ENCODE measurements around the gene HSP90AB1.

The HSP90AB1 gene

GRCh38 chr6:44253307-44254101 is 6.6 kb downstream of the HSP90AB1 start:
- Histone ChIP-seq H3K27me3 (ENCODE audit: low read depth, low read length) (no peaks in the 10 kb centered on the region), H3K4me1 (ENCODE audit: low read length) (peaks cover 35% of the 10 kb centered on the region), H3K9ac (ENCODE audit: low read length) (no peak overlapping the region), H4K20me1 (ENCODE audit: insufficient read depth, low read length) (peaks cover 59% of the 10 kb centered on the region), H3K79me2 (ENCODE audit: low read length) (peaks cover 59% of the 10 kb centered on the region), H3K4me2 (ENCODE audit: low read length) (no peak overlapping the region), H2AFZ (ENCODE audit: low read depth, low read length) (no peak overlapping the region), H3K4me3 (ENCODE audit: low read length) (no peak overlapping the region), H3K36me3 (replicated peaks; ENCODE audit: low read depth, low read length) (peaks cover 69% of the 10 kb centered on the region), H3K27ac (ENCODE audit: low read length) (no peak overlapping the region), H3K9me3 (ENCODE audit: insufficient read depth, low read length) (no peaks in the 10 kb centered on the region)
- TF ChIP-seq, protein P1, sequence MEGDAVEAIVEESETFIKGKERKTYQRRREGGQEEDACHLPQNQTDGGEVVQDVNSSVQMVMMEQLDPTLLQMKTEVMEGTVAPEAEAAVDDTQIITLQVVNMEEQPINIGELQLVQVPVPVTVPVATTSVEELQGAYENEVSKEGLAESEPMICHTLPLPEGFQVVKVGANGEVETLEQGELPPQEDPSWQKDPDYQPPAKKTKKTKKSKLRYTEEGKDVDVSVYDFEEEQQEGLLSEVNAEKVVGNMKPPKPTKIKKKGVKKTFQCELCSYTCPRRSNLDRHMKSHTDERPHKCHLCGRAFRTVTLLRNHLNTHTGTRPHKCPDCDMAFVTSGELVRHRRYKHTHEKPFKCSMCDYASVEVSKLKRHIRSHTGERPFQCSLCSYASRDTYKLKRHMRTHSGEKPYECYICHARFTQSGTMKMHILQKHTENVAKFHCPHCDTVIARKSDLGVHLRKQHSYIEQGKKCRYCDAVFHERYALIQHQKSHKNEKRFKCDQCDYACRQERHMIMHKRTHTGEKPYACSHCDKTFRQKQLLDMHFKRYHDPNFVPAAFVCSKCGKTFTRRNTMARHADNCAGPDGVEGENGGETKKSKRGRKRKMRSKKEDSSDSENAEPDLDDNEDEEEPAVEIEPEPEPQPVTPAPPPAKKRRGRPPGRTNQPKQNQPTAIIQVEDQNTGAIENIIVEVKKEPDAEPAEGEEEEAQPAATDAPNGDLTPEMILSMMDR (IDR thresholded peaks at IDR 0.05; ENCODE audit: low read depth, low read length), result peak; percentile 60
- TF ChIP-seq EZH2phosphoT487 (IDR thresholded peaks at IDR 0.05; ENCODE audit: low read depth), result no peak

GRCh38 chr6:44254191-44255104 is 7.5 kb downstream of the HSP90AB1 start:
- no peak overlapping the region for H3K9ac ChIP-seq (ENCODE audit: low read length)
- peak overlapping the region; percentile 94; the same call in 1 of the 2 replicates for H3K27ac ChIP-seq (ENCODE audit: low read length)
- no peaks in the 10 kb centered on the region for H3K9me3 ChIP-seq (ENCODE audit: insufficient read depth, low read length)
- no peak overlapping the region for H3K4me3 ChIP-seq (ENCODE audit: low read length)
- peaks cover 69% of the 10 kb centered on the region for H3K36me3 ChIP-seq (replicated peaks; ENCODE audit: low read depth, low read length)
- H3K4me2 ChIP-seq (ENCODE audit: low read length), result 0 out of 2 replicates have a peak overlapping the region, but pooled peaks have one; percentile 99
- no peak overlapping the region for H2AFZ ChIP-seq (ENCODE audit: low read depth, low read length)
- peaks cover 37% of the 10 kb centered on the region for H3K4me1 ChIP-seq (ENCODE audit: low read length)
- TF ChIP-seq EZH2phosphoT487 (IDR thresholded peaks at IDR 0.05; ENCODE audit: low read depth), result no peak
- TF ChIP-seq, protein P1 (IDR thresholded peaks at IDR 0.05; ENCODE audit: low read depth, low read length), result no peak
- peaks cover 59% of the 10 kb centered on the region for H3K79me2 ChIP-seq (ENCODE audit: low read length)
- peaks cover 54% of the 10 kb centered on the region for H4K20me1 ChIP-seq (ENCODE audit: insufficient read depth, low read length)
- no peaks in the 10 kb centered on the region for H3K27me3 ChIP-seq (ENCODE audit: low read depth, low read length)

GRCh38 chr6:44255105-44255808 is 8.4 kb downstream of the HSP90AB1 start:
- H3K36me3 ChIP-seq (replicated peaks; ENCODE audit: low read depth, low read length), result peaks cover 70% of the 10 kb centered on the region
- peak overlapping the region; percentile 94 for H3K27ac ChIP-seq (ENCODE audit: low read length)
- no peak for TF ChIP-seq EZH2phosphoT487 (IDR thresholded peaks at IDR 0.05; ENCODE audit: low read depth)
- TF ChIP-seq, protein P1 (IDR thresholded peaks at IDR 0.05; ENCODE audit: low read depth, low read length), result no peak
- H3K4me3 ChIP-seq (ENCODE audit: low read length), result peak overlapping the region; percentile 84
- peak overlapping the region; percentile 99; the same call in 1 of the 2 replicates for H3K9ac ChIP-seq (ENCODE audit: low read length)
- no peaks in the 10 kb centered on the region for H3K9me3 ChIP-seq (ENCODE audit: insufficient read depth, low read length)
- peaks cover 47% of the 10 kb centered on the region for H4K20me1 ChIP-seq (ENCODE audit: insufficient read depth, low read length)
- H3K4me1 ChIP-seq (ENCODE audit: low read length), result peaks cover 41% of the 10 kb centered on the region
- peaks cover 59% of the 10 kb centered on the region for H3K79me2 ChIP-seq (ENCODE audit: low read length)
- H2AFZ ChIP-seq (ENCODE audit: low read depth, low read length), result no peak overlapping the region
- H3K27me3 ChIP-seq (ENCODE audit: low read depth, low read length), result no peaks in the 10 kb centered on the region
- peak overlapping the region; percentile 99 for H3K4me2 ChIP-seq (ENCODE audit: low read length)
